Ishikawa (cell line): ENCODE measurements around the gene CASK.

Experiments used
- CEBPB ChIP-seq: IDR thresholded peaks from 2 replicates; pipeline ENCODE4 v1.6.1; 2012
- CREB1 ChIP-seq: IDR thresholded peaks from 2 replicates; pipeline ENCODE4 v1.6.1; 2012; ENCODE audit warnings: low read depth
- EGR1 ChIP-seq: IDR thresholded peaks from 2 replicates; pipeline ENCODE4 v1.6.1; 2012
- EP300 ChIP-seq: IDR thresholded peaks from 2 replicates; pipeline ENCODE4 v1.6.1; 2012; ENCODE audit warnings: borderline replicate concordance
- FOXM1 ChIP-seq: IDR thresholded peaks from 2 replicates; pipeline ENCODE4 v1.6.1; 2012; ENCODE audit warnings: low read depth, borderline replicate concordance
- MAX ChIP-seq: IDR thresholded peaks from 2 replicates; pipeline ENCODE4 v1.6.1; 2012
- NFIC ChIP-seq: IDR thresholded peaks from 2 replicates; pipeline ENCODE4 v1.6.1; 2012
- RAD21 ChIP-seq: IDR thresholded peaks from 2 replicates; pipeline ENCODE4 v1.6.1; 2012; ENCODE audit warnings: low read depth
- REST ChIP-seq: IDR thresholded peaks from 2 replicates; pipeline ENCODE4 v1.6.1; 2012; ENCODE audit warnings: low read depth, mild to moderate bottlenecking
- TAF1 ChIP-seq: IDR thresholded peaks from 2 replicates; pipeline ENCODE4 v1.6.1; 2012; ENCODE audit warnings: low read depth, mild to moderate bottlenecking
- TCF12 ChIP-seq: IDR thresholded peaks from 2 replicates; pipeline ENCODE4 v1.6.1; 2012; ENCODE audit warnings: low read depth
- TEAD4 ChIP-seq: IDR thresholded peaks from 2 replicates; pipeline ENCODE4 v1.6.1; 2012
- YY1 ChIP-seq: IDR thresholded peaks from 2 replicates; pipeline ENCODE4 v1.6.1; 2012; ENCODE audit warnings: low read depth
- ZBTB7A ChIP-seq: IDR thresholded peaks from 2 replicates; pipeline ENCODE4 v1.6.1; 2012; ENCODE audit warnings: low read depth
- TF ChIP-seq, protein P1 (sequence below): IDR thresholded peaks from 2 replicates; pipeline ENCODE4 v1.6.1; 2012

The CASK gene

GRCh38 chrX:41723826-41724225, 199.5 kb downstream of the CASK start, which contains the start of gene GPR82:
TSS of gene GPR82 (plus strand) at chrX:41724181. CDS start at chrX:41727027, 2,846 bp downstream.
- no peak for TF ChIP-seq TAF1
- no peak for TF ChIP-seq TCF12
- no peak for TF ChIP-seq ZBTB7A
- no peak for TF ChIP-seq CEBPB
- no peak for TF ChIP-seq CREB1
- TF ChIP-seq EP300, result no peak
- TF ChIP-seq FOXM1, result no peak
- no peak for TF ChIP-seq MAX
- no peak for TF ChIP-seq EGR1
- no peak for TF ChIP-seq YY1
- no peak for TF ChIP-seq TEAD4
- no peak for TF ChIP-seq NFIC
- TF ChIP-seq REST, result no peak
- TF ChIP-seq, protein P1, sequence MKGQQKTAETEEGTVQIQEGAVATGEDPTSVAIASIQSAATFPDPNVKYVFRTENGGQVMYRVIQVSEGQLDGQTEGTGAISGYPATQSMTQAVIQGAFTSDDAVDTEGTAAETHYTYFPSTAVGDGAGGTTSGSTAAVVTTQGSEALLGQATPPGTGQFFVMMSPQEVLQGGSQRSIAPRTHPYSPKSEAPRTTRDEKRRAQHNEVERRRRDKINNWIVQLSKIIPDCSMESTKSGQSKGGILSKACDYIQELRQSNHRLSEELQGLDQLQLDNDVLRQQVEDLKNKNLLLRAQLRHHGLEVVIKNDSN, result no peak
- no peak for TF ChIP-seq RAD21

DNA sequence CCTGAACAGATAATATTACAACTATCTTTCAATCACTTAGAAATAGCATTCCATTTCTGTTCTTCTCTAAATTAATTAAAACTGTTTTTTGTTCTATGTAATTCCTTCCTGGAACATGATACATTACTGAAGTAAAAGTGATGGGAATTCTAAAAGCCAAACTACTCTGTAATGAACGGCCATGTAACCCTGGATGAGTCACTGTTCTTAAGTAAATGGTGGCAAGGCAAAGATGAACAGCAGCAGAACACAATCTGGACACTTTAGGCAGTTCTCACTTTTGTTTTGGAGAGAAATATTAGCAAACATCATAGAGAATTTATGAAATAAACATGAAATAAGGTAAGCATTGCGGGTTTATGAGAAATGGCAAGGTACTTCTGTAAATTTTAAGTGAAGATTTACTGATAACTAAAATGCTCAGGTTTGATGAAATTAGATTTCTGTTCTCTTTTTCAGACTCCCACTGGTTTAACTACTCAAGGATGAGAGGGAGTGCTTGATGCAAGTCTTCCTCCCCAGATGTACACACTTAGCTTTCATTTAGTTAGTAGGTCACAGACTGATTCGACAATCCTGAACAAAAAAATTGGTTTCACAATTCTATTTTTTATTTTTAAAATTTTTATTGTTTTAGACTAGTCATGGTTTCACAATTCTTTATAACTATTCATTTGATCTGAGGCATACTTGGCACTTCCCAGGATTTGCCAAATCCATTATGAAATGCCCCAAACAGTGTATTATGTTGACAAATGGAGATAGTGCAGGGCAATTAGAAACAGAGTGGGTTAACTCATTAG, 200.3 kb downstream of the CASK start:
- TF ChIP-seq, protein P1, result no peak
- no peak for TF ChIP-seq TCF12
- no peak for TF ChIP-seq RAD21
- no peak for TF ChIP-seq CEBPB
- TF ChIP-seq ZBTB7A, result no peak
- TF ChIP-seq TAF1, result no peak
- no peak for TF ChIP-seq REST
- TF ChIP-seq MAX, result no peak
- no peak for TF ChIP-seq FOXM1
- TF ChIP-seq EGR1, result no peak
- no peak for TF ChIP-seq YY1
- TF ChIP-seq TEAD4, result no peak
- TF ChIP-seq CREB1, result no peak

GRCh38 chrX:41722214-41722613, 201.1 kb downstream of the CASK start:
- TF ChIP-seq CEBPB, result no peak
- TF ChIP-seq CREB1, result no peak
- no peak for TF ChIP-seq MAX
- TF ChIP-seq TAF1, result no peak

- TF ChIP-seq FOXM1 (no peak), YY1 (no peak)
These were observed 201.8 kb downstream of the CASK start for GRCh38 chrX:41721590-41721989.

DNA sequence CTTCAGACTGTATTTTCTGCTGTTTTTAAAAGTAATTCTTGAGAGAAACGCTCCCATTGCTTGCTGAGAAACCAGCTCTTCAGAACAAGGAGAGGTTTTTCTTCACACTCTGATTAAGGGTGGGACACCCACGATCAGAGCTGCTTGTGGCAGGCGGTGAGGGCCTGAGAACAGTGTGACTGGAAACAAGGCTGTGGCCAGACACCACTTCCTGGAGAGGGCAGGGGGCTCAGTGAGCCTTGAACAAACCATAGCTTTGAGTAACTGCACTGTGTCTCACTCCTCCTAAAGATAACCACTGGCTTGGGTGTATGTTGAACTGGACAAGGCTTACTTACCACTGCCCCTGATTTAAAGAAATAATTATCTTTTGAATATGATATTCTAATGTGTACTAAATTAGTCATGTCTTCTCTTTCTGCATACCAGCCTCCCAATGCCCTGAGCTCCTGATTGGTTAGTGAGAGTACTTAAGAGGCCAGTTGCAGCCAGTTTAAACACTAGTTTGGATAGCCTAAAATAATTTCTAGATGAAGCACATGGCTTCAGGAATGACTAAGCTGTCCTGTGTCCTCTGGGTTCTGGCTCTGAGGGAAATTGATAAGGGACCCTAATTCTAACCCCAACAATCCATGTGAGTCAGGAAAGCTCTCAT, 203.1 kb downstream of the CASK start:
- no peak for TF ChIP-seq NFIC
- TF ChIP-seq EGR1, result no peak
- TF ChIP-seq TAF1, result no peak
- TF ChIP-seq FOXM1, result no peak
- TF ChIP-seq CEBPB, result no peak
- no peak for TF ChIP-seq YY1
- no peak for TF ChIP-seq REST
